ENCODE results near the gene PEX10.

DNA sequence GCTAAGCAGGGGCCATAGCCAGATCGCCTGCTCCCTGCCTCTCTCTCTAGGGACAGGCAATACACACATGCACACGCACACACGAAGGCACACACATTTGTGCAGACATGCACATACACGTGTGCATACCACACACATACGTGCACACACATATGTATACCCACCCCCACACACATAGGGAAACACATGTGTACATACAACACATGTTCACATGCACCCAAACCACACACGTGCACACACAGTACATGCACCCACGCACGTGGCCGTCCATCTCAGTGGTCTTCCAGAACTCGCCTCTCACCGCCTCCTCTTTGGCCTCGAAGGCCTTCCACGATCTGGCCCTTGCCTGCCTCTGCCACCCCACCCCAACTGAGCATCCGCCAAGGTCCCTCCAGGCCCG is 25.3 kb upstream of the PEX10 start:
- TF ChIP-seq RCOR1 (conservative IDR thresholded peaks at IDR 0.05; ENCODE audit: low read depth, low read length) (no peak), ETV6 (conservative IDR thresholded peaks at IDR 0.05 in 1 of 2, IDR thresholded peaks at IDR 0.05 in 1 of 2; ENCODE audit: borderline replicate concordance in 1 of 2, low read depth in 1 of 2) (no peak)
- TF ChIP-seq, protein P1, sequence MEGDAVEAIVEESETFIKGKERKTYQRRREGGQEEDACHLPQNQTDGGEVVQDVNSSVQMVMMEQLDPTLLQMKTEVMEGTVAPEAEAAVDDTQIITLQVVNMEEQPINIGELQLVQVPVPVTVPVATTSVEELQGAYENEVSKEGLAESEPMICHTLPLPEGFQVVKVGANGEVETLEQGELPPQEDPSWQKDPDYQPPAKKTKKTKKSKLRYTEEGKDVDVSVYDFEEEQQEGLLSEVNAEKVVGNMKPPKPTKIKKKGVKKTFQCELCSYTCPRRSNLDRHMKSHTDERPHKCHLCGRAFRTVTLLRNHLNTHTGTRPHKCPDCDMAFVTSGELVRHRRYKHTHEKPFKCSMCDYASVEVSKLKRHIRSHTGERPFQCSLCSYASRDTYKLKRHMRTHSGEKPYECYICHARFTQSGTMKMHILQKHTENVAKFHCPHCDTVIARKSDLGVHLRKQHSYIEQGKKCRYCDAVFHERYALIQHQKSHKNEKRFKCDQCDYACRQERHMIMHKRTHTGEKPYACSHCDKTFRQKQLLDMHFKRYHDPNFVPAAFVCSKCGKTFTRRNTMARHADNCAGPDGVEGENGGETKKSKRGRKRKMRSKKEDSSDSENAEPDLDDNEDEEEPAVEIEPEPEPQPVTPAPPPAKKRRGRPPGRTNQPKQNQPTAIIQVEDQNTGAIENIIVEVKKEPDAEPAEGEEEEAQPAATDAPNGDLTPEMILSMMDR (IDR thresholded peaks at IDR 0.05 in 2 of 3, conservative IDR thresholded peaks at IDR 0.05 in 1 of 3; ENCODE audit: control insufficient read depth in 2 of 3, extremely low read depth in 1 of 3, insufficient read depth in 1 of 3, low read depth in 3 of 3, low read length in 3 of 3) = no peak
